ENCODE measurements around the gene ATP6V0C.

DNA sequence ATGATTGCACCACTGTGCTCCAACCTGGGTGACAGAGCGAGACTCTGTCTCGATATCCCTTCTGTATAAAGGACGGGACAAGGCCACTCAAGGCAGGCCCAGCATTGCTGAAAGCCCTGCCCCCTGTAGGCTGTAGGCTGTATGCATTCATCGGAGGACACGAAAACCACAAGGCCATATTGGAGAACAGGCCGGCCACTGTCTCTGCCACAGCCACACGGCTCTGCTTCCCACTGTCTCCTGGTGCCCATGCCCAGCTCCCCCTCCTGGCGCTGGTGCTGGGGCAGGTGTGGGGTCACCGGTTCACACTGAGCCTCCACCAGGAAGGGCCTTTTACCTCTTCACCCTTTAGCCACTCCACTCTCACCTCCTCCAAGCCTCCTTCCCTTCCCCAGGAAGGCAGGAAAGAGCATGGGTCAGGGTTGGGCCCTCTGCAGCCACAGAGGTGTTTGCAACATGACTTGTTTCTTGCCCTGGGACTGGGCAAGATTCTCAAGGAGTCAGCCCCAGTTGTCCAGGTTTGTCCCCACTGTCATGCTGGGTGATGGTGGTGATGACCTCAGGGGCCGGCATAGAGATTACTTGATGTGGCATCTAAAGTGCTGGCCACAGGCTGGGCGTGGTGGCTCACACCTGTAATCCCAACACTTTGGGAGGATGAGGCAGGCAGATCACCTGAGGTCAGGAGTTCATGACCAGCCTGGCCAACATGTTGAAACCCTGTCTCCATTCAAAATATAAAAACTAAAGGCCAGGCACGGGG is 47.9 kb upstream of the ATP6V0C start:
- TF ChIP-seq, protein P1, sequence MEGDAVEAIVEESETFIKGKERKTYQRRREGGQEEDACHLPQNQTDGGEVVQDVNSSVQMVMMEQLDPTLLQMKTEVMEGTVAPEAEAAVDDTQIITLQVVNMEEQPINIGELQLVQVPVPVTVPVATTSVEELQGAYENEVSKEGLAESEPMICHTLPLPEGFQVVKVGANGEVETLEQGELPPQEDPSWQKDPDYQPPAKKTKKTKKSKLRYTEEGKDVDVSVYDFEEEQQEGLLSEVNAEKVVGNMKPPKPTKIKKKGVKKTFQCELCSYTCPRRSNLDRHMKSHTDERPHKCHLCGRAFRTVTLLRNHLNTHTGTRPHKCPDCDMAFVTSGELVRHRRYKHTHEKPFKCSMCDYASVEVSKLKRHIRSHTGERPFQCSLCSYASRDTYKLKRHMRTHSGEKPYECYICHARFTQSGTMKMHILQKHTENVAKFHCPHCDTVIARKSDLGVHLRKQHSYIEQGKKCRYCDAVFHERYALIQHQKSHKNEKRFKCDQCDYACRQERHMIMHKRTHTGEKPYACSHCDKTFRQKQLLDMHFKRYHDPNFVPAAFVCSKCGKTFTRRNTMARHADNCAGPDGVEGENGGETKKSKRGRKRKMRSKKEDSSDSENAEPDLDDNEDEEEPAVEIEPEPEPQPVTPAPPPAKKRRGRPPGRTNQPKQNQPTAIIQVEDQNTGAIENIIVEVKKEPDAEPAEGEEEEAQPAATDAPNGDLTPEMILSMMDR (IDR thresholded peaks at IDR 0.05; ENCODE audit: poor library complexity, severe bottlenecking): no peak
- TF ChIP-seq POLR2AphosphoS5 (IDR thresholded peaks at IDR 0.05) (no peak), EZH2 (IDR thresholded peaks at IDR 0.05; ENCODE audit: borderline replicate concordance, insufficient read depth, low read length, poor library complexity, severe bottlenecking) (no peak), EP300 (conservative IDR thresholded peaks at IDR 0.05; ENCODE audit: poor library complexity, severe bottlenecking) (no peak)
- TF ChIP-seq, protein P2, sequence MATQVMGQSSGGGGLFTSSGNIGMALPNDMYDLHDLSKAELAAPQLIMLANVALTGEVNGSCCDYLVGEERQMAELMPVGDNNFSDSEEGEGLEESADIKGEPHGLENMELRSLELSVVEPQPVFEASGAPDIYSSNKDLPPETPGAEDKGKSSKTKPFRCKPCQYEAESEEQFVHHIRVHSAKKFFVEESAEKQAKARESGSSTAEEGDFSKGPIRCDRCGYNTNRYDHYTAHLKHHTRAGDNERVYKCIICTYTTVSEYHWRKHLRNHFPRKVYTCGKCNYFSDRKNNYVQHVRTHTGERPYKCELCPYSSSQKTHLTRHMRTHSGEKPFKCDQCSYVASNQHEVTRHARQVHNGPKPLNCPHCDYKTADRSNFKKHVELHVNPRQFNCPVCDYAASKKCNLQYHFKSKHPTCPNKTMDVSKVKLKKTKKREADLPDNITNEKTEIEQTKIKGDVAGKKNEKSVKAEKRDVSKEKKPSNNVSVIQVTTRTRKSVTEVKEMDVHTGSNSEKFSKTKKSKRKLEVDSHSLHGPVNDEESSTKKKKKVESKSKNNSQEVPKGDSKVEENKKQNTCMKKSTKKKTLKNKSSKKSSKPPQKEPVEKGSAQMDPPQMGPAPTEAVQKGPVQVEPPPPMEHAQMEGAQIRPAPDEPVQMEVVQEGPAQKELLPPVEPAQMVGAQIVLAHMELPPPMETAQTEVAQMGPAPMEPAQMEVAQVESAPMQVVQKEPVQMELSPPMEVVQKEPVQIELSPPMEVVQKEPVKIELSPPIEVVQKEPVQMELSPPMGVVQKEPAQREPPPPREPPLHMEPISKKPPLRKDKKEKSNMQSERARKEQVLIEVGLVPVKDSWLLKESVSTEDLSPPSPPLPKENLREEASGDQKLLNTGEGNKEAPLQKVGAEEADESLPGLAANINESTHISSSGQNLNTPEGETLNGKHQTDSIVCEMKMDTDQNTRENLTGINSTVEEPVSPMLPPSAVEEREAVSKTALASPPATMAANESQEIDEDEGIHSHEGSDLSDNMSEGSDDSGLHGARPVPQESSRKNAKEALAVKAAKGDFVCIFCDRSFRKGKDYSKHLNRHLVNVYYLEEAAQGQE (IDR thresholded peaks at IDR 0.05; ENCODE audit: borderline replicate concordance): no peak

Measured in neural cell (in vitro differentiated cells).